Measurements from ENCODE around the gene PCSK7. TPM values are rescaled to one million over a fixed set of nuclear protein-coding genes. Genes with fewer than 3 reads are reported as not detected.

Gene PCSK7
- polyA plus RNA-seq, 3 donors, result 18.5 to 20.1 (median 19.2) TPM

- no peak for DNase-seq (ENCODE audit: low read depth in 3 of 3, low spot score in 2 of 3)
Observed at GRCh38 chr11:117166491-117166890, 65.4 kb downstream of the PCSK7 start.

- DNase-seq (ENCODE audit: low read depth in 3 of 3, low spot score in 2 of 3), result no peak
Observed at GRCh38 chr11:117160826-117161225, 71.0 kb downstream of the PCSK7 start.

GRCh38 chr11:117159892-117160291 lies 72.0 kb downstream of the PCSK7 start:
- DNase-seq (ENCODE audit: low read depth in 3 of 3, low spot score in 2 of 3), result no peak

- DNase-seq (ENCODE audit: low read depth in 3 of 3, low spot score in 2 of 3), result no peak
Observed at GRCh38 chr11:117157507-117157906, 74.4 kb downstream of the PCSK7 start.

GRCh38 chr11:117154468-117154867 lies 77.4 kb downstream of the PCSK7 start:
- DNase-seq (ENCODE audit: low read depth in 3 of 3, low spot score in 2 of 3), result no peak

Other genes starting within 250 kb of the PCSK7 start
- 10 to 100 TPM; 30.8 to 31.9 (median 31.5) TPM for gene SIK3, start 133.6 kb downstream of the PCSK7 start, polyA plus RNA-seq (ENCODE audit: insufficient read length in 3 of 3)
- gene PAFAH1B2, start 87.8 kb downstream of the PCSK7 start, polyA plus RNA-seq (ENCODE audit: insufficient read length in 3 of 3), result 10 to 100 TPM; 76.5 to 82.9 (median 81.0) TPM
- 10 to 100 TPM; 35.0 to 38.6 (median 38.5) TPM for gene SIDT2, start 53.3 kb downstream of the PCSK7 start, polyA plus RNA-seq (ENCODE audit: insufficient read length in 3 of 3)
- 100 to 1,000 TPM; 124 to 132 (median 129) TPM for gene TAGLN, start 32.7 kb downstream of the PCSK7 start, polyA plus RNA-seq (ENCODE audit: insufficient read length in 3 of 3)
- 10 to 100 TPM; 29.7 to 33.1 (median 31.7) TPM for gene RNF214, start 598 bp upstream of the PCSK7 start, polyA plus RNA-seq (ENCODE audit: insufficient read length in 3 of 3)
- 10 to 100 TPM; 17.3 to 17.6 (median 17.5) TPM for gene BACE1-AS, start 59.3 kb upstream of the PCSK7 start, polyA plus RNA-seq (ENCODE audit: insufficient read length in 3 of 3)
- gene BACE1, start 84.2 kb upstream of the PCSK7 start, polyA plus RNA-seq (ENCODE audit: insufficient read length in 3 of 3), result 10 to 100 TPM; 56.9 to 61.3 (median 58.5) TPM
- 10 to 100 TPM; 19.6 to 22.9 (median 22.1) TPM for gene CEP164, start 95.8 kb upstream of the PCSK7 start, polyA plus RNA-seq (ENCODE audit: insufficient read length in 3 of 3)

All from right renal cortex interstitium (tissue), 3 donors.